Measurements from ENCODE around the gene CFAP65. TPM values are rescaled to one million over a fixed set of nuclear protein-coding genes. Genes with fewer than 3 reads are reported as not detected.

Gene CFAP65
- total RNA-seq, 1 donor from 2014 or later = not detected

- H3K4me3 Mint-ChIP-seq (ENCODE audit: unreplicated experiment) = peak within 1 kb of the TSS; percentile 61
- TF ChIP-seq, protein P1, sequence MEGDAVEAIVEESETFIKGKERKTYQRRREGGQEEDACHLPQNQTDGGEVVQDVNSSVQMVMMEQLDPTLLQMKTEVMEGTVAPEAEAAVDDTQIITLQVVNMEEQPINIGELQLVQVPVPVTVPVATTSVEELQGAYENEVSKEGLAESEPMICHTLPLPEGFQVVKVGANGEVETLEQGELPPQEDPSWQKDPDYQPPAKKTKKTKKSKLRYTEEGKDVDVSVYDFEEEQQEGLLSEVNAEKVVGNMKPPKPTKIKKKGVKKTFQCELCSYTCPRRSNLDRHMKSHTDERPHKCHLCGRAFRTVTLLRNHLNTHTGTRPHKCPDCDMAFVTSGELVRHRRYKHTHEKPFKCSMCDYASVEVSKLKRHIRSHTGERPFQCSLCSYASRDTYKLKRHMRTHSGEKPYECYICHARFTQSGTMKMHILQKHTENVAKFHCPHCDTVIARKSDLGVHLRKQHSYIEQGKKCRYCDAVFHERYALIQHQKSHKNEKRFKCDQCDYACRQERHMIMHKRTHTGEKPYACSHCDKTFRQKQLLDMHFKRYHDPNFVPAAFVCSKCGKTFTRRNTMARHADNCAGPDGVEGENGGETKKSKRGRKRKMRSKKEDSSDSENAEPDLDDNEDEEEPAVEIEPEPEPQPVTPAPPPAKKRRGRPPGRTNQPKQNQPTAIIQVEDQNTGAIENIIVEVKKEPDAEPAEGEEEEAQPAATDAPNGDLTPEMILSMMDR (IDR thresholded peaks at IDR 0.05) = no peak
- peaks cover 83% of the 10 kb centered on the region for H3K27me3 Mint-ChIP-seq (ENCODE audit: unreplicated experiment)
- no peaks in the 10 kb centered on the region for H3K9me3 Mint-ChIP-seq (ENCODE audit: unreplicated experiment)
- no peaks in the 10 kb centered on the region for H3K36me3 Mint-ChIP-seq (ENCODE audit: unreplicated experiment)
- DNase-seq (ENCODE audit: extremely low spot score, unreplicated experiment) = no peak
- H3K4me1 Mint-ChIP-seq (ENCODE audit: unreplicated experiment) = peaks cover 17% of the 10 kb centered on the region
- no peak within 1 kb of the TSS for H3K27ac Mint-ChIP-seq (ENCODE audit: unreplicated experiment)
These were observed 82.1 kb downstream of the CFAP65 start, which contains the start of gene CDK5R2 for GRCh38 chr2:218959141-218959731. Gene CDK5R2 (plus strand): TSS chr2:218959666. CDS start chr2:218959821, 155 bp downstream.

DNA sequence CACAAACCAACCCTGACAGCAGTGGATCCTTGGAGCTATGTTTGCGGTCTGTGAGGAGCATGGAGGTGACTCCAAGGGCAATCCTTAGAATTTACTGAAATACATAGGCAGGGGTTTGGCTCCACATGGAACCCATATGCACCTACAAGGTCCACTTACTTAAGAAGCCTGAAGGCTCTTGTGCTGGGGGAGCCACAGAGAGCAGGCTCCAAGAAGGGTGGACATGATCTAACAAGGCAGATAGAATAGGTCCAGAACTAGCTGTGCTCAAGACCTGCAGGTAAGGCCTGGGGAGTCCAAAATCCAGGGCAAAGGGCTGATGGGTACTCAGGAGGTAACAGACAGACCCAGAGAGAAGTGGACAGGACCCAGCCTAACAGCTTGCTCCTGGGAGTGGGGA lies 83.0 kb downstream of the CFAP65 start:
- Mint-ChIP-seq H3K27ac (ENCODE audit: unreplicated experiment) (no peak overlapping the region), H3K9me3 (ENCODE audit: unreplicated experiment) (no peaks in the 10 kb centered on the region), H3K27me3 (ENCODE audit: unreplicated experiment) (peaks cover 78% of the 10 kb centered on the region), H3K4me3 (ENCODE audit: unreplicated experiment) (no peak overlapping the region), H3K36me3 (ENCODE audit: unreplicated experiment) (no peaks in the 10 kb centered on the region), H3K4me1 (ENCODE audit: unreplicated experiment) (peaks cover 14% of the 10 kb centered on the region)
- TF ChIP-seq, protein P1 (IDR thresholded peaks at IDR 0.05) = no peak
- DNase-seq (ENCODE audit: extremely low spot score, unreplicated experiment) = no peak

DNA sequence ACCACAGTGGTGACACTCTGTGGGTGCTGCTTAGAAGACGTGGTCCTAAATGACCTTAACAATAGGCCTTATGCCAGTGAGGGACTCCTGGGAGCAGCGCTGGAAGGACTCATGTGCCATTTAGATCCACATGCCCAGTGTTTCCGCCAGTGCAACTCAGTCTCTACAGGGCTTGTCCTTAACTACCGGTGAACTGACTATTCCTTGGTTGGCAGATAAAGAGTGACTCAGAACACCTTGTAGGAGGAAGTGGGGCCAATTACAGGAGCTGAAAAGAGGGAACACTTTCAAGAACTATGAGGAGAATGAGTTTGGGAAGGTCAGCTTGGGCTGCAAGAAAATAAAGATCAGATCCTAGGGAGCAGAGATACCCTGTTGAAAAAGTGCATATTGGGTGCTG lies 83.6 kb downstream of the CFAP65 start:
- DNase-seq (ENCODE audit: extremely low spot score, unreplicated experiment) = no peak
- no peaks in the 10 kb centered on the region for H3K36me3 Mint-ChIP-seq (ENCODE audit: unreplicated experiment)
- no peak overlapping the region for H3K27ac Mint-ChIP-seq (ENCODE audit: unreplicated experiment)
- H3K4me3 Mint-ChIP-seq (ENCODE audit: unreplicated experiment) = no peak overlapping the region
- H3K9me3 Mint-ChIP-seq (ENCODE audit: unreplicated experiment) = no peaks in the 10 kb centered on the region
- TF ChIP-seq, protein P1 (IDR thresholded peaks at IDR 0.05) = no peak
- H3K4me1 Mint-ChIP-seq (ENCODE audit: unreplicated experiment) = peaks cover 12% of the 10 kb centered on the region
- peaks cover 74% of the 10 kb centered on the region for H3K27me3 Mint-ChIP-seq (ENCODE audit: unreplicated experiment)

GRCh38 chr2:218956039-218956438 lies 85.3 kb downstream of the CFAP65 start:
- Mint-ChIP-seq H3K4me3 (ENCODE audit: unreplicated experiment) (no peak overlapping the region), H3K36me3 (ENCODE audit: unreplicated experiment) (no peaks in the 10 kb centered on the region), H3K27ac (ENCODE audit: unreplicated experiment) (no peak overlapping the region), H3K4me1 (ENCODE audit: unreplicated experiment) (peaks cover 8% of the 10 kb centered on the region), H3K9me3 (ENCODE audit: unreplicated experiment) (no peaks in the 10 kb centered on the region), H3K27me3 (ENCODE audit: unreplicated experiment) (peaks cover 69% of the 10 kb centered on the region)
- TF ChIP-seq, protein P1 (IDR thresholded peaks at IDR 0.05) = no peak
- no peak for DNase-seq (ENCODE audit: extremely low spot score, unreplicated experiment)

- H3K36me3 Mint-ChIP-seq (ENCODE audit: unreplicated experiment) = no peaks in the 10 kb centered on the region
- TF ChIP-seq, protein P1 (IDR thresholded peaks at IDR 0.05) = no peak
These were observed 86.6 kb downstream of the CFAP65 start for GRCh38 chr2:218954541-218955300.

More at GRCh38 chr2:218954541-218955300, 86.6 kb downstream of the CFAP65 start:
- no peak overlapping the region for H3K27ac Mint-ChIP-seq (ENCODE audit: unreplicated experiment)
- peak; percentile 59 for DNase-seq (ENCODE audit: extremely low spot score, unreplicated experiment)
- no peak overlapping the region for H3K4me3 Mint-ChIP-seq (ENCODE audit: unreplicated experiment)
- H3K4me1 Mint-ChIP-seq (ENCODE audit: unreplicated experiment) = peaks cover 6% of the 10 kb centered on the region
- no peaks in the 10 kb centered on the region for H3K9me3 Mint-ChIP-seq (ENCODE audit: unreplicated experiment)
- peaks cover 71% of the 10 kb centered on the region for H3K27me3 Mint-ChIP-seq (ENCODE audit: unreplicated experiment)
